Measurements from ENCODE around the gene KIAA1328.
"Not testable (repeated sequence)": the region's sequence is repeated elsewhere in the genome, so short reads cannot be mapped to it uniquely, and the experiment has no call there.

Gene KIAA1328

GRCh38 chr18:36826556-36826955, 2.4 kb upstream of the KIAA1328 start:
- DNase-seq: no peak

GRCh38 chr18:36828157-36828629, 734 bp upstream of the KIAA1328 start:
- peak in 2 of 5 experiments; percentile 5 to 41 for DNase-seq

GRCh38 chr18:36829362-36830157, 633 bp downstream of the KIAA1328 start:
- no peak for DNase-seq

- DNase-seq: no peak
Measured at GRCh38 chr18:36830158-36830495, 1.2 kb downstream of the KIAA1328 start.

- DNase-seq: peak in 1 of 5 experiments; percentile 15
Measured at GRCh38 chr18:36831139-36831538, 2.2 kb downstream of the KIAA1328 start.

- DNase-seq: no peak
Measured at GRCh38 chr18:36833120-36833519, 4.2 kb downstream of the KIAA1328 start.

GRCh38 chr18:36835927-36836326, 7.0 kb downstream of the KIAA1328 start:
- DNase-seq: no peak

GRCh38 chr18:36839835-36840234, 10.9 kb downstream of the KIAA1328 start:
- no peak for DNase-seq

GRCh38 chr18:36843199-36843598, 14.3 kb downstream of the KIAA1328 start:
- no peak for DNase-seq

GRCh38 chr18:36843784-36844183, 14.9 kb downstream of the KIAA1328 start:
- no peak for DNase-seq

- no peak for DNase-seq
Measured at GRCh38 chr18:36848609-36849008, 19.7 kb downstream of the KIAA1328 start.

- DNase-seq: no peak
Measured at GRCh38 chr18:36849288-36850006, 20.5 kb downstream of the KIAA1328 start.

- DNase-seq: peak in 1 of 5 experiments; percentile 48
Measured at GRCh38 chr18:36850527-36851201, 21.7 kb downstream of the KIAA1328 start.

GRCh38 chr18:36851202-36851590, 22.3 kb downstream of the KIAA1328 start:
- DNase-seq: no peak

- no peak for DNase-seq
Measured at GRCh38 chr18:36856815-36857214, 27.9 kb downstream of the KIAA1328 start.

GRCh38 chr18:36862182-36862581, 33.3 kb downstream of the KIAA1328 start:
- no peak for DNase-seq

- DNase-seq: no peak
Measured at GRCh38 chr18:36867056-36867455, 38.1 kb downstream of the KIAA1328 start.

GRCh38 chr18:36871801-36872200, 42.9 kb downstream of the KIAA1328 start:
- DNase-seq: no peak

GRCh38 chr18:36872329-36872728, 43.4 kb downstream of the KIAA1328 start:
- no peak for DNase-seq

GRCh38 chr18:36873826-36874225, 44.9 kb downstream of the KIAA1328 start:
- not testable (repeated sequence) for DNase-seq

GRCh38 chr18:36879796-36880195, 50.9 kb downstream of the KIAA1328 start:
- DNase-seq: not testable (repeated sequence)

- DNase-seq: no peak
Measured at GRCh38 chr18:36885981-36886380, 57.1 kb downstream of the KIAA1328 start.

- no peak for DNase-seq
Measured at GRCh38 chr18:36887114-36887513, 58.2 kb downstream of the KIAA1328 start.
